Ovary (tissue), 3 donors: ENCODE results near the gene CLNK.

ENCODE experiments used
- CTCF ChIP-seq, 3 donors: fragments of 450-650 bp in 2 of 3; fragments of 200-600 bp in 1 of 3; IDR thresholded peaks; one replicate each; pipeline versions ENCODE4 v1.5.1 to v1.8.0; 2016 to 2022; ENCODE audit warnings: antibody characterized with exemption in 3 of 3, mild to moderate bottlenecking in 1 of 3
- POLR2A ChIP-seq: fragments of 450-650 bp; IDR thresholded peaks from one replicate; pipeline ENCODE4 v1.6.1; 2017; ENCODE audit warnings: antibody characterized with exemption, mild to moderate bottlenecking, moderate library complexity
- donor health status: DM: no; HTN: no; CAD: no.

- no peak for TF ChIP-seq CTCF (IDR thresholded peaks at IDR 0.05)
- TF ChIP-seq POLR2A: no peak
These were observed 70.6 kb downstream of the CLNK start for GRCh38 chr4:10613926-10614478.
